Kidney (tissue), 14 donors: Measurements from ENCODE around the gene STPG3. TPM values are rescaled to one million over a fixed set of nuclear protein-coding genes. Genes with fewer than 3 reads are reported as not detected.

Experiments
- DNase-seq, 5 donors: peaks; one replicate each; pipeline ENCODE4 v3.0.0-alpha.2; 2013 to 2020
- FAIRE-seq: peaks from 2 replicates; lab custom pipeline; 2012; peaks lifted over from hg19 to GRCh38; lab: Jason Lieb, UNC
- H3K27ac ChIP-seq, 2 donors: one replicate each; pipeline ENCODE4 v1.7.0; 2013; ENCODE audit warnings: low read depth in 2 of 2, low read length in 2 of 2, inconsistent platforms in 1 of 2
- H3K27me3 ChIP-seq: one replicate; pipeline ENCODE4 v1.7.1; 2013; ENCODE audit warnings: low read length, inconsistent platforms; ENCODE audit not compliant: control insufficient read depth, insufficient read depth
- H3K36me3 ChIP-seq, 3 donors: one replicate each; pipeline versions ENCODE4 v1.7.0 to v1.7.1; 2013; ENCODE audit warnings: low read length in 3 of 3, control low read depth in 1 of 3, inconsistent platforms in 1 of 3; ENCODE audit not compliant: insufficient read depth in 3 of 3, control insufficient read depth in 2 of 3
- H3K4me1 ChIP-seq, 3 donors: one replicate each; pipeline versions ENCODE4 v1.7.0 to v1.7.1; 2013; ENCODE audit warnings: low read length in 3 of 3, inconsistent platforms in 1 of 3, low read depth in 1 of 3; ENCODE audit not compliant: control insufficient read depth in 2 of 3, insufficient read depth in 2 of 3
- H3K4me3 ChIP-seq, 3 donors: one replicate each; pipeline versions ENCODE4 v1.7.0 to v1.8.1; 2013; ENCODE audit warnings: low read length in 3 of 3, control low read depth in 1 of 3, inconsistent platforms in 1 of 3
- H3K9ac ChIP-seq, 3 donors: one replicate each; pipeline versions ENCODE4 v1.7.0 to v1.7.1; 2013; ENCODE audit warnings: low read length in 3 of 3, control low read depth in 1 of 3, inconsistent platforms in 1 of 3
- H3K9me3 ChIP-seq, 3 donors: one replicate each; pipeline versions ENCODE4 v1.7.0 to v1.7.1; 2013; ENCODE audit warnings: low read length in 3 of 3, control low read depth in 1 of 3, inconsistent platforms in 1 of 3; ENCODE audit not compliant: control insufficient read depth in 2 of 3, insufficient read depth in 1 of 3
- intact Hi-C: fragments of 100-400 bp; cut with DNase I; formaldehyde crosslinking; loops from one replicate; pipeline ENCODE4 v1.11.1; 2022
- polyA plus RNA-seq: library from polyadenylated mRNA; stranded (reverse); fragments of 350-450 nt; fragmentation: Illumina TruSeq; extraction: RNeasy Lipid Tissue Mini Kit (QIAGEN cat#74804); gene quantifications from one replicate; pipeline ENCODE4 v1.2.3, GENCODE V29; 2014; ENCODE audit warnings: low read depth, low replicate concordance; ENCODE audit not compliant: insufficient read depth
- total RNA-seq: library from RNA; stranded (reverse); fragmentation: NEBNext Ultra II Directional; extraction: Animal tissue kit (Norgen Biotek cat#: 25700); gene quantifications from one replicate; pipeline ENCODE4 v1.2.1, GENCODE V29; 2021
- TF ChIP-seq, protein P1 (sequence below): IDR thresholded peaks from 3 replicates; pipeline ENCODE4 v1.5.1; 2012; ENCODE audit warnings: mild to moderate bottlenecking, moderate library complexity, borderline replicate concordance; ENCODE audit not compliant: insufficient read depth; ENCODE audit errors: extremely low read depth
- donor health status: control.
- donor health status: control.
- donor health status: control.
- donor health status: control.
- donor health status: control.
- donor health status: DM: yes; HTN: yes; CAD: no.
- donor health status: Normal renal cell carcinoma (clear cell type).

Gene STPG3
- total and polyA plus RNA-seq, 2 donors from 2014 or later: 0.38 TPM; not detected in 1

DNA sequence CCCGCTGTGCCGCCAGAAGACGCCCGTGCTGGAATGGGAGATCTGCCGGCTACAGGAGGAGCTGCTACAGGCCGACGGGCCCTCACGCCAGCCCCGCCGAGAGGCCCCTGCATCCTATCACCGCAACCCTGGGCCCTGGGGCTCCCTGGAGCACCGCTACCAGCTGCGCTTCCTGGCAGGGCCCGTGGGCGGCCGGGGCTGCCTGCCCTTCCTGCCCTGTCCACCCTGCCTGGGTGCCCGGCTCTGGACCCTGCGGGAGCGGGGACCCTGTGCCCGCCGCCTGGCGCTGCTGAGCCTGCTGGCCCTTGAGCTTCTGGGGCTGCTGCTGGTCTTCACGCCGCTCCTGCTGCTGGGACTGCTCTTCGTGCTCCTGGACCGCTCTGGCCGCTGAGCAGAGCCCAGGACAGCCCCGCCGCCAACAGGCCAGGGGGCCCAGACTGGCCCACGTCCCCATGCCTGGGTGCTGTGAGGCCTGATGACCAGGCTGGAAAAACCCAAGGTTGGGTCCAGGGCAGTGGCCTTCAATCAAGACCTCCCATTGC, 32.8 kb upstream of the STPG3 start:
- DNase-seq (no peak), FAIRE-seq (no peak)
- Histone ChIP-seq H3K9ac (no peak overlapping the region), H3K27ac (no peak overlapping the region), H3K4me1 (peaks cover 0 to 27% (median 0%) of the 10 kb centered on the region in 3 donors), H3K36me3 (peaks cover 0 to 2% (median 0%) of the 10 kb centered on the region in 3 donors), H3K27me3 (no peaks in the 10 kb centered on the region), H3K4me3 (no peak overlapping the region), H3K9me3 (no peaks in the 10 kb centered on the region)
- intact Hi-C loops: no loop called here
- TF ChIP-seq, protein P1, sequence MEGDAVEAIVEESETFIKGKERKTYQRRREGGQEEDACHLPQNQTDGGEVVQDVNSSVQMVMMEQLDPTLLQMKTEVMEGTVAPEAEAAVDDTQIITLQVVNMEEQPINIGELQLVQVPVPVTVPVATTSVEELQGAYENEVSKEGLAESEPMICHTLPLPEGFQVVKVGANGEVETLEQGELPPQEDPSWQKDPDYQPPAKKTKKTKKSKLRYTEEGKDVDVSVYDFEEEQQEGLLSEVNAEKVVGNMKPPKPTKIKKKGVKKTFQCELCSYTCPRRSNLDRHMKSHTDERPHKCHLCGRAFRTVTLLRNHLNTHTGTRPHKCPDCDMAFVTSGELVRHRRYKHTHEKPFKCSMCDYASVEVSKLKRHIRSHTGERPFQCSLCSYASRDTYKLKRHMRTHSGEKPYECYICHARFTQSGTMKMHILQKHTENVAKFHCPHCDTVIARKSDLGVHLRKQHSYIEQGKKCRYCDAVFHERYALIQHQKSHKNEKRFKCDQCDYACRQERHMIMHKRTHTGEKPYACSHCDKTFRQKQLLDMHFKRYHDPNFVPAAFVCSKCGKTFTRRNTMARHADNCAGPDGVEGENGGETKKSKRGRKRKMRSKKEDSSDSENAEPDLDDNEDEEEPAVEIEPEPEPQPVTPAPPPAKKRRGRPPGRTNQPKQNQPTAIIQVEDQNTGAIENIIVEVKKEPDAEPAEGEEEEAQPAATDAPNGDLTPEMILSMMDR: no peak

GRCh38 chr9:137218754-137219271, 32.3 kb upstream of the STPG3 start:
- intact Hi-C loops: no loop called here
- TF ChIP-seq, protein P1: no peak
- Histone ChIP-seq H3K4me1 (peaks cover 0 to 27% (median 0%) of the 10 kb centered on the region in 3 donors), H3K9me3 (no peaks in the 10 kb centered on the region), H3K27me3 (no peaks in the 10 kb centered on the region), H3K4me3 (no peak overlapping the region), H3K9ac (no peak overlapping the region), H3K36me3 (peaks cover 0 to 2% (median 0%) of the 10 kb centered on the region in 3 donors), H3K27ac (no peak overlapping the region)
- FAIRE-seq (no peak), DNase-seq (no peak)

- TF ChIP-seq, protein P1: no peak
- intact Hi-C loops: no loop called here
- Histone ChIP-seq H3K9me3 (no peaks in the 10 kb centered on the region), H3K36me3 (no peaks in the 10 kb centered on the region), H3K27ac (no peak overlapping the region), H3K9ac (no peak overlapping the region), H3K4me1 (peaks cover 0 to 30% (median 2%) of the 10 kb centered on the region in 3 donors), H3K4me3 (no peak overlapping the region), H3K27me3 (no peaks in the 10 kb centered on the region)
- no peak for FAIRE-seq
- no peak for DNase-seq
Measured at GRCh38 chr9:137219757-137220316, 31.2 kb upstream of the STPG3 start.
